HG03439 (cell line): Measurements from ENCODE around the gene BCCIP.
A peak's percentile ranks its signal among the peaks of the same experiment; 100 is the strongest.

Experiments
- ATAC-seq: cut with Tn5 transposase; IDR thresholded peaks from one replicate; pipeline ENCODE4 v1.9.1; 2021; ENCODE audit warnings: mild to moderate bottlenecking, moderate library complexity; ENCODE audit not compliant: unreplicated experiment

Gene BCCIP

DNA sequence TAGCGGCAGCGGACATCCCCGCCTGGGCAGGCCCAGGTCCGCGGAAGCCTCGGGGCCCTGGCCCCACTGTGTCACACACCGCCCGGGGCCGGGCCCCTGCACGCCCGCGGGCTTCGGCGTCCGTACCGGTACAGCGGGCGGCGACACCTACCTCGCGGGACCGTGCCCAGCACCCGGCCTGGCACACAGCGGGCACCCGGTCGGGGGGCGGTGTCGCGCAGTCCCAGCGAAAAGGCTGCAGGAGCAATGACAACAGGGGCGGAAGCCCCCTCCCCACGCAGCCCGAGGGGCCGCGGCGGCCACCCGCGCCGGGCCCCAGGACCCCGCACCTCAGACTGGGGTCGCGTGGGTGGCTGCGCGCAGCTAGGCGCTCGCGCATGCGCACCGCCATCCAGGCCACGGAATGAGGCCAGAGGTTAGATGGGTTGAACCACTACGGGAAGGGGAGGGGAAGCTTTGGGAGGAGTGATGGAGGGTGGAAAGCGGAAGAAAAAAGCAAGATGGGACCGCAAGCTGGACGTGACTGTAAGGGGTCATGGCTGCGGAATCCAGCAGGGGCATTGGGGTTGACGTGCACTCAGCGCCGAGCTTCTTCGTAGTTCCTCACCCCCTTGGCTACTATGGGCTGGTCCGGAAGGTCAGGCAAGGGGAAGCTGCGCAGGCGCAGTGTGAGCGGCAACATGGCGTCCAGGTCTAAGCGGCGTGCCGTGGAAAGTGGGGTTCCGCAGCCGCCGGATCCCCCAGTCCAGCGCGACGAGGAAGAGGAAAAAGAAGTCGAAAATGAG lies at the start of gene BCCIP, which contains the start of gene UROS:
Gene BCCIP, plus strand, starts transcription at position 669 of the 785 bp plus-strand sequence. Its CDS starts 12 bp downstream, at position 681.
Gene UROS, minus strand, starts transcription at position 381 of the 785 bp plus-strand sequence. CDS start 6,759 bp downstream, outside the sequence.
- ATAC-seq = peak; percentile 86

DNA sequence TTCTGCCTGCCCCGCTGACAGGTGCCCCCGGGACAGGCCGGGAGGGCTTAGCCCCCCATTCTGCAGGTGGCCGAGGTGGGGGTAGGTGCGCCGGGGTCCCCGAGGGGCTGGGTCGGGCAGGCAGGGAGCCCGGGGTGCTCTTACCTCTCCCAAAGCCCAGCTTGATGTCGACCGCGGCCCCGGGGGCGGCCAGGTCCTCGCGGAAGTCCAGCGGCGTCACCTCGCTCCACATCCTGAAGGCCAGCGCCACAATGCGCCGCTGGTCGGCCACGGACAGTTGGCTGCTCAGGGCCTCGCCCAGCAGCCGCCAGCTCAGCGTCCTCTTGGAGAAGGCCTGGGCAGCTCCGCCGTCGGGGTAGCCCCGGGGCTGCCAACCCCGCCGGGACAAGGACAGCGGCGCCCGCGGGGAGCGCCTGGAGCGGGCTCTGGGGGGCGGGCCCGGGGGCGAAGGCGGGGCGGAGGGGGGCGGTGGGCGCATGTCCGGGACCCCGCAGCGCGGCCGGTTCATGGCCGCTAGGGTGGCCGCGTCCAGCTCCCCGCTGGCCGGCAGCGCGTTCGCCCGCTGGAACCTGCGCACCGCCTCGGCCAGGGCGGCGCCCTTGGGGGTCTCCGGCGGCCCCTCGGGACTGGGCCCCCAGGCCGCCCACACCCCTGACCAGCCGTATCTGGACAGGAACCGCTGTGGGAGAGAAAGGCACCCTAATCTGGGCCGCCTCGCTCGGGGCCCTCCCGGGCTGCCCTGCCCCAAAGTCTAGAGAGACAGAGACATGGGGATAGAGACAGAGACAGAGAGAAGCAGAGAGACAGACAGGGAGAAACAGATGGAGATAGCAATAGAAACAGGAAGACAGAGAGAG lies 49.4 kb upstream of the BCCIP start:
- ATAC-seq = no peak

DNA sequence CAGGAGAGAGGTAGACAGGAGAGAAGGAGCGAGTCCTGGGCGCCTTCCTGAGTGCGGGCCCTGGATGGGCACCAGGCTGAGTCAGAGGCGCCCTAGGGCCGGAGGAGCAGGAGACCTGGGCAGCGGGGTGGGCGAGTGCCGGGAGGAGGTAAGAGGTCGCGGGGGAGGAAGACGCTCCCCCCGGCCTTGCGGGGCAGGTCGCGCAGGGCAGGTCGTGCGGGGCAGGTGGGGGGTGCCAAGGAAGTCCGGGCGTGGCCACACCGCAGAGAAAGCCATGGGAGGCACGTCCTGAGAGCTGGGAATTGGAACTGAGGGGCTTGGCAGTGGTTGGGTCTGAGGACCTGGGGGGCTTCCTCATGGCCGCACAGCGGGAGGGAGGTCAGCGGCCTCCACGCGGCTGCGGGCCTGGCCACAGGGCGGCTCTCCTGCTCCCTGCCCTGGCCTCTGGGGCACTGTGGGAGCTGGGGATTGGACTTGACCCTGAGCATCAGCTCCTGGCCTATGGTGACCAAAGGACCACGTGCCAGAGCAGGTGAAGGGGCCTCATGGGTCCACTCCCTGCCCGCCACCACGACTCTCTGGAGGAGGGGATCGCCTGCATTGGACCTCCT lies 48.7 kb upstream of the BCCIP start:
- no peak for ATAC-seq

DNA sequence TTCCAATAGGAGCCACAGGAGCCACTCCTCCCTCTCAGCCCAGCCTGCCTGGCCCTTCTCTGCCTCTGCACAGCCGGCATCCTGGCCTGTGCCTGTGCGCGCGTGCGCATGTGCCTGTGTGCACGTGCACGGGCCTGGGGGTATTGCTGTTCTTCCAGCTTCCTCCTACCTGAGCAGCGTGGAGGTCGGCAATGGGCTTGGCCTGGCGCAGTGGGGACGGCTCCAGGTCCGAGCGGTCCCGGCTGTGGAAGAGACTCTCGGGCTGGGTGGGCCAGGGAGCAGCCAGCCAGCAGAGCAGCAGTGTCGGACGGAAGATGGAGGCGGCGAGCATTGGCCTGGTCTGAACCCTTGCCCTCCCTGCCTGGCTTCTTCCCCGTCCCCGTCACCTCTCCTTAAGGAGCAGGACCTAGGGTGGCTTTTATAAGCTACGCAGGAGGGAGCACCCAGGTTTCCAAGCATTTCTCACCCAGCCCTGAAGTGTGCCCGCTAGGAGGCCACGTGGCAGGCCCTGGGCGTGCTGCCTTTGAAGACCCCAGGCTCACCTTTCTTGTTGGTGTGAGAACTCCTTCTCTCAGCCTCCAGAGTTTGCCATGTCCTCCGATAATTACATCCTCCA lies 47.7 kb upstream of the BCCIP start, which contains the start of gene MMP21:
Gene MMP21, minus strand, starts transcription at position 331 of the 616 bp plus-strand sequence. Its CDS starts 0 bp downstream, at position 331.
- no peak for ATAC-seq

DNA sequence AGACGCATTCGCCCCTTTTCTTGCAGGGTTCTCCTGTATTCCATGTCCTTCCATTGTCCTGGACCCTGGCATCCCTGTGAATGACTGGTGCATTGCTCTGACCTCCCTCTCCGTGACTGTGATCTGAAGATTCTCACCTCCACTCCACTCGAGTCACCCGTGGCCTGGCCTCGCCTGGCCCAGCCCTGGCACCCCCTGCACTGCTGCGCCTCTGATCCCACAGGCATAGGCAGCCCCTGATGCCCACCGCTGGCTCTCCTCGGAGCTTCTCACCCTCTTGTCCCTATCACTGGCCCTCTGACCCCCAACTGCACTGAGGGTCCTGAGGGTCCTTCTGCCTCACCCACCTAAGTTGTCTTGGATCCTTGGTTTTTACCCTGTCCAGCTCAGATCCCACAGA lies 45.5 kb upstream of the BCCIP start:
- ATAC-seq = no peak

DNA sequence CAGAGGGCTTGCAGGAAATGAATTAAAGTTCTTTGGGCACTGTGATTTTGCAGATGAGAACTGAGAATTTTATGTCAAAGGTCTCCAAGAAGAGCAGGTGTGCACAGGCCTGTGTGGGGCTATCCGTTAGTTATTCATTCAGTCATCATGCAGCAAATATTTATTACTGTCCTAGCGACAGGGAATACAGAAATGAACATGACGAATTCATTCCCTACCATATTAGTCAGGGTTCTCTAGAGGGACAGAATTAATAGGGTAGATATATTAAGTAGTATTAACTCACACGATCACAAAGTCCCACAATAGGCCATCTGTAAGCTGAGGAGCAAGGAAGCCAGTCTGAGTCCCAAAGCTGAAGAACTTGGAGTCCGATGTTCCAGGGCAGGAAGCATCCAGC lies 44.8 kb upstream of the BCCIP start:
- ATAC-seq = no peak

DNA sequence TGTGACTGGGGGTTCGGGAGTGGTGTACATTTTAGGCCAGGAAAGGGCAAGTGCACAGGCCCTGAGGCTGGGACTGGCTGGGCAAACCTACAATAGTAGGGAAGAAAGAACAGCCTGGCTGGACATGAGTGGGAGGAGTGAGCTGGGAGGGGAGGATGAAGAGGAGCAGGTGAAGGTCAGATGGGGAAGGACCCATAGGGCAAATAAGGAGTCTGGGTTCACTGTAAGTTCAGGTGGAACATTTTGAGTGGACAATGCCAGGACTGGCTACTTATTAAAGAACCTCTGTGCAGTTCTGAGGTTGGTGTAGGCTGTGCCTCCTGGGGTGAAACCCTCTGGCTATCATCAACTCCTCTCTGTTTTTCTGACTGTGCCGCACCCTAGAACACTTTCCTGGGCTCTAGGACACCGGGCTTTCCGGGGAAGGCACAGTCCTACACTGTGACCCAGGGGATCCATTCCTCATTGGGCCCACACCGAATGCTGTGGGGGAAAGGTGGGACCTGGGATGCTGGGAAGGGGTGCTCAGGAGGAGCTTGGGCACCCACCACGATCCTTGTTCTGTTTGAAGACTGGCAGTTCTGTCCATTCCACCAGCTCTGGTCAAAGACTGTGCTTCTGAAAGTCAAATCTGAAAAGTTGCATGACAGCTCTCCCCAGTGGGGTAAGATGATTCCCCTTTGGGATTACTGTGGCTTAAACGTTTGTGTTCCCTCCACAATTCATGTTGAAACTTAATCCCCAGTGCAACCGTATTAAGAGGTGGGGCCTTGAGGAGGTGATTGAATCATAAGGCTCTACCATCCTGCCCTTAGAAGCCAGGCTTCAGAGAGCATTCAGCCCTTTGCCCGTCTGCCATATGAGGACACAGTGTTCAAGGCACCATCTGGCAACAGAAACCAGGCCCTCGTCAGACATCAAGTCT lies 43.7 kb upstream of the BCCIP start:
- no peak for ATAC-seq

DNA sequence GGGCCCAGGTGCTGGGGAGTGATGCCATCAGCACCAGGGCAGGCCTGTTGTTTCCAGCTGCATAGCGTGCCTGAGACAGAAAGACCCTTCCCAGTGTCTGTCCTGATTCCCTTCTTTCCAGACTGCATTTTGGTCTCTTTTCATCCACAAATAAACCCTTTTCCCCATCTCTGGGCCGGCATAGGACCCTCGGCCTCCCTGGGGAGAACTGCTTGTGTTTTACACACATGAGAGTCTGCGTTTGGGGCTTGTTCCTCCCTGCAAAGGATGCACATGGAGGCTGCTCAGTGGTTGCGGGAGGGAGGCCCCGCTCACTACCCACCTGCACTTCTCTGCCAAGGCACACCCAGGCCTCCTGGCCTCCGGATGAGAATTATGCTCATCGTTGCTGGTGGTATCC lies 42.0 kb upstream of the BCCIP start:
- ATAC-seq = no peak

DNA sequence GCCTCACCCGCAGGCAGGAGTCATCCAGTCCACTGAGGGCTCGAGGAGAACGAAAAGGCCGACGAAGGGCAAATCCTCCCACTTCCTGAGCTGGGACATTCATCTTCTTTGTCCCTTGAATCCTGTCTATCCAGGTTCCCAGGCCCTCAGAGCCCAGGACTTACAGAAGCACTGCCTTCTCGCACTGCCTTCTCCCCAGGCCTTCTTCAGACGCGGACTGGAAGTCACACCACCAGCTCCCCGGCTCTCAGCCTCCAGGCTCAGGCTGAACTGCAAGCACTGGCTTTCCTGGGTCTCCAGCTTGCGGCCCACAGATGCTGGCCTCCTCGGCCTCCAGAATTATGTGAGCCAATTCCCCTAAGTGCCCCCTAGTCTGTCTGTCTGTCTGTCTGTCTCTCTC lies 41.3 kb upstream of the BCCIP start:
- no peak for ATAC-seq

DNA sequence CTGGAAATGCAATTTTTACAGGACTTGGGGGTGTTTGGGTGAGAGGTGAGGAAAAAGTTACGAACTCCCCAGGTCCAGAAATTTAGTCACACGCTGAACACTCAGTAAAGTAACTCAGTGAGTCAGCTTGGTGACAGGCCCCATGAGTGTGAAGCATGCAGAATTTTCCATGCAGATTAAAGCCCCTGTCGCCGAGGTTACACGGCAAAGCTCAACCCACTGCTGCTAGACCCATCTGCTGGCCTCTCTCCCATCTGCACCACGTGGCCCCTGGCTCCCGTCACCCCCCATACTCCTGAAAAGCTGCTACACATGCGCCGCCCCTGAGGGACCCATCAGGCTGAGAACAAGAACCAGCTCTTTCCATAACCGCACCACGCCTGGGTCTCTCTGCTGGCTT lies 40.7 kb upstream of the BCCIP start:
- ATAC-seq = no peak

DNA sequence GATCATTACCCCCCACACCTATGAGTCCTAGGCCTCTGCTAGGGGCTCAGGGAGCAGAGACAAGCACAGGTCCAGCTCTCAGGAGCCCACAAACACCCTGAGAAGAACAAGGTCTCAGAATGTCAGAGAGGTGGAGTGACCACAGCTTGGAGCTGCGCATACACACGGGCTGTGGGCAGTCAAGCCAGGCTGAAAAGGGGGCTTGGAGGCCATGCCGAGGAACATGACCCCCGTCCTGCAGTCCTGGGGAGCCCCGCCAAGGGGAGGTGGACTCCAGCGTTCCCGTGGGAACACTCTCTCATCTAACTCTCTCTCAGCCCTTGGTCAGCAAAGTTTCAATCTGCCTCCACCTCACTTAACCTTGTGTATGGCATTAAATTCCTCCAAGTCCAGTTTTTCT lies 39.9 kb upstream of the BCCIP start:
- no peak for ATAC-seq

DNA sequence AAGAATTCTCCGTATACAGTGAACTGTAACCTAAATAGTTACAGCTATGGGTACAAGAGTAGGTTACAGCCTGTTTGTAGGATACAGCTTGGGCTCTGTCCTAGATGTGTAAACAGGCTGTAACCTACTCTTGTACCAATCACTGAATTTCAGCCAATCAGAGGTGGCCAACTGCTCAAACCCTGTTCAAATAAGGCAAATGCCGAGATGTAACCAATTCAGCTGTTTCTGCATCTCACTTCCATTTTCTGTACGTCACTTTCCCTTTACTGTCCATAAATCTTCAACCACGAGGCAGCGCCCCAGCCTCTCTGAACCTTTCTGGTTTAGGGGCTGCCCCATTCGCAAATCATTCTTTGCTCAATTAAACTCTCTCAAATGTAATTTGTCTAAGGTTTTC lies 39.4 kb upstream of the BCCIP start:
- ATAC-seq = peak; percentile 46

DNA sequence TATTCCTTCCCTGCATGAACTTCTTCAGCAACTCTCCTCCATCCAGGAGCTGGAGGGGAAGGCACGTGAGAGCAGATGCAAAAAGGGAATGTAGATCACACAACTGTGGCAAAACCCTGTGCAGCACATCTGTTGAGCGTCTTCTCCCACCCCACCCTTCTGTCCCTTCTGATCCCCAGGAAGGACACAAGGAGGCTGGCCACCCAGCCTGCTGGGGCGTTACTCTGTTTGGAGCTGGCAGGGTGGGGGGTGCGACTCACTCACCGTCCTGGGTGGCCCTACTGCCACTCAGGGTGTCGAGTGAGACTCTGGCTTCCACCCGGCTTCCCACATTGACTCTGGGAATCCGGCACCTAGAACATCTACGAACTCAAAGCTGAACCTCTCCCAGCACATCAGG lies 37.6 kb upstream of the BCCIP start:
- no peak for ATAC-seq

DNA sequence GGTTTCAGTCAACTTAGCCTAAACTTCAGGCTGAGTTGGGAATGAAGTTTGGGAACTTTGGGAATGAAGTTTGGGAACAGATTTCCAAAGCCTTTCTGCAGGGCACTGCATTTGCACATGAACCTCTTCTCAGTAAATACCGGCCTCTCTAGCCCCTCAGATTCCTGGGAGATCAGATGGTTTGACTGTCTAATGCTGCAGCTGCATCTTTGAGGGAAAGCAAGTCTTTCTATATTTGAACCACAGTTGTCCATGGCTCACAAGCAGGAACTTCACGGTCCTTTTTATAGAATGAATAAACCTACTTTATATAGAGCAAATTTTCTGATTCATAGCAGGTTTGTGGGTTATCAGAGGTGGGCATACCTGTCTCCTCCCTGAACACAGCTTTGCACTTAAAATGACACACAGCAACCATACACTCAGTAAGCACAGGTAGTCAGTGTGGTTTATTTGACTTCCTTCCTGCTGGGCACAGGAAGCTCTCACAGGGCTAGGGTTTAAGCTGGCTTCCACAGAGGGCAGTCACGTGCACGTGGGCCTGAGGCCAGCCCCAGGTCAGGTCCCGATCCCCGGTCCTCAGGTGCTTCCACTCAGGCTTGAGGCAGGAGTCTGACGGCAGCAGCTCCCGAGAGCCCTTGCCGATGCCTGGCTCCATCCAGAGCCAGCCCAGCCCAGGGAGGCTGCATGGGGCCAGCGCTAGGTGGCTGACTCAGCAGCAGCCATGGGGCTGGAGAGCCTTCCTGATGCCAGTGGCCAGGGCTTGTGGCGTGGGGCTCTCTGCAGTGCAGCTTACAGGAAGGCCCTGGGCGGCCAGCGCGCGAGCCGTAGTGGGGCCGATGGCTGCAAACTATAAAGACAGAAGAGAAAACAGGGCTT lies 35.0 kb upstream of the BCCIP start:
- ATAC-seq = no peak

DNA sequence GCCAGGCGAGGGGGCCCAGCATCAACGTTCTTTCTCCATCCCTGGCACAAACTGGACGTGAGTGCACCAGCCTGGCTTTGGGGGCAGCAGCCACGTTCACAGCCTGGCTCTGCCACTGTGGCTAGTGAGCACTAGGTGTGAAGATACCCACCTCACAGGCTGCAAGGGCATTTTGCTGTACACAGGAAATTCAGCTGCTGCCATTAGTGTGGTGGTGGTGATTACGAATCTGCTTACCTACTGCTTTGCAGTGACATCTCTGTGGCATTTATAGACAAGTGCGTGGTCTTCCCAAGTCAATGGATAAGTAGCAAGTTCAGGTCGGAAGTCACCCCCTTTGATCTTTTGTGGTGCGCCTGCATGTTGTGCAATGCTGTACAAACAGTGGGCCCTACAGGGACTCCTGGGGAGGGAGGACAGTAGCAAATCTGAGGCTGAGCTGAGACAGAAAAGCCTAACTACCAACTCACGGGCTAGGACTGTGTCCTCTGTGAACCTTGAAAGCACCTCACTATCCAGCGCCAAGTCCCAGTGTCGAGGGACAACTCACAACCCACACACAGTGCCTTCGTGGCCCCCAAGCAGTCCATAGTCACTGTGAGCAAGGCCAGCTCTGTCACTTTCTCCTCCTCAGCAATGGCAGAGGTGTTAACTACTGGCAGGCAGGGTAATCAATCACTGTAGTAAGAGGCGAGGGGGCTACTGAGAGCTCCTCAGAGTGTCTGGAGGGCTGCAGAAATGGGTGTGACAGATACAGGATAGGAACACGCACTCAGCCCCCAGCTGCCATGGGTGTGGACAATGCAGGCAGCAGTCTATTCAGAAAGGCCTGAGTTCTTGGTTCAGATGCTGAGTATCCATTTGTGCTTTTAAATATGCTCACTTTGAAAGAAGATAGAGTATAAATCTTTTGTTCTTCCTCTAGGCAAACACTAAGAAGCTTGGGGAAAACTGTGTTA lies 30.7 kb upstream of the BCCIP start:
- no peak for ATAC-seq

DNA sequence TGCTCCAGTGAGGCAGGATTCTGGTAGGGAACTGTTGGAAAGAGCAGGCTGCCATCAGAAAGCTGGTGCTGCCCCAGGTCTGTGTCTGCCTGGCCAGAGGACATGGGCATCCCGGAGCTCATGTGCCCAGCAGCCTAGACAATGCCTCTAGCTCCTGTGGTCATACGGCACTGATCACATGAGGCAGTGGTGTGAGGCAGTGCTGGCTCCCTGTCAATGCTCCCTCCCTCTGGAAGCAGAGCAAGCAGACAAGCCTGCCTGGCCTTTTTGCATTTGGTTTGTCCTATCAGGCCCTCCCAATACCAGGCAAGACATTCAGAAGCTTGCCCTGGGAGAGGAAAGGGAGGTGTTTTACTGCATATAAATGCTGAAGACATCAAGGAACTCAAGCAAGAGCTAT lies 28.2 kb upstream of the BCCIP start:
- no peak for ATAC-seq

DNA sequence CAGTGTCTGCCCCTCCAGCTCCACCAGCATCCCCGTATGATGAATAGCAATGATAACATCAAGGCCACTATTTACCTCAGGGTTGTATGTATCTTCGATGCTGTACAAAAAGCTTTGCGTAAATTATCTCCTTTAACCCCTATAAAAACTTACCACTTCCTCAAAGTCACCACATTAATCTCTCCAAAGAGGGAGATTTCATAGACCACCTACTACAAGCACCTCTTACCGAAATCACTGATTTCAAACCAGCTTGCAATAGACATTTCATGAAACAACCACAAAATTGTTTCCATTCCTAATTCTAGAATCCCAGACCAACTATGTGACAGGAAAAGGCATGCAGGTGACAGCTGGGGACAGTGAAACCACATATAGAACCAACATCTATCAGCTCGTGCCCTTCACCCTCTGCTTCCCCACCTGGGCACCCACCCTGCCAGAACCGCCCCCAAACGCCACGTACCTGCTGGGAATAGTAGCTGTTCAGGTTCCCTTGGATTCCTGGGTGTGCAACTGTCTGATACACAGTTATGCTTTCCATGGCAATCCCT lies 27.6 kb upstream of the BCCIP start:
- ATAC-seq = no peak

DNA sequence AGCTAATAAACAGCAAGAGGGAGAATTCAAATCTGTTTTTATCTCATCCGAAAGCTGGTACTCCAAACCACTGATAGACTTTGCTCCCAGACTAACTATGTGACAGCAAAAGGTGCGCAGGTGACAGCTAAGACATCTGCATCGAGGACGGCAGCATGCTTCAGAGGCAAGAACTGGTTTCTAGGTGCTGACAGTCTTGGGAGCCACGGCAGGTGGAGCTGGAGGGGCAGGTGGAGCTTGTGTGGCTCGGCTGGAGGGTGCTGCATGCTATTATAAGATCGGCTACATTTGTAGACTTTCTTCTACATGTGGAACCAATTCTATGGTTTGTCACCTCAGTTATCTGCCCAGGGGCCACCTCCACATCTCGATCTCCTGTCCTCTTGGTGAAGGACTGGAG lies 25.9 kb upstream of the BCCIP start:
- ATAC-seq = no peak
